Aorta (tissue), 5 donors: Measurements from ENCODE around the gene NFX1. TPM values are rescaled to one million over a fixed set of nuclear protein-coding genes. Genes with fewer than 3 reads are reported as not detected.
A peak's percentile ranks its signal among the peaks of the same experiment; 100 is the strongest.

Source experiments
- ATAC-seq: fragments of 200-7000 bp; cut with Tn5 transposase; one replicate; pipeline ENCODE4 v1.9.1; 2022; ENCODE audit warnings: moderate library complexity; ENCODE audit not compliant: low FRiP score
- DNase-seq, 2 donors: peaks; one replicate each; pipeline ENCODE4 v3.0.0-alpha.2; 2020
- H3K27ac ChIP-seq, 2 donors: one replicate each; pipeline ENCODE4 v1.5.1; 2013; ENCODE audit warnings: low read length in 2 of 2, mild to moderate bottlenecking in 2 of 2, moderate library complexity in 2 of 2, control low read depth in 1 of 2, inconsistent platforms in 1 of 2, low read depth in 1 of 2
- H3K27me3 ChIP-seq, 2 donors: one replicate each; pipeline ENCODE4 v1.6.1; 2013; ENCODE audit warnings: control low read depth in 1 of 2, low read length in 1 of 2, mild to moderate bottlenecking in 1 of 2, moderate library complexity in 1 of 2; ENCODE audit not compliant: insufficient read depth in 2 of 2, control insufficient read depth in 1 of 2
- H3K36me3 ChIP-seq, 2 donors: one replicate each; pipeline ENCODE4 v1.6.1; 2013; ENCODE audit warnings: control low read depth in 1 of 2, low read length in 1 of 2, mild to moderate bottlenecking in 1 of 2; ENCODE audit not compliant: insufficient read depth in 2 of 2, control insufficient read depth in 1 of 2
- H3K4me1 ChIP-seq, 2 donors: one replicate each; pipeline ENCODE4 v1.6.1; 2013; ENCODE audit warnings: low read length in 2 of 2, control low read depth in 1 of 2, mild to moderate bottlenecking in 1 of 2, moderate library complexity in 1 of 2; ENCODE audit not compliant: insufficient read depth in 2 of 2, control insufficient read depth in 1 of 2
- H3K4me3 ChIP-seq, 2 donors: one replicate each; pipeline ENCODE4 v1.5.1; 2013; ENCODE audit warnings: low read length in 2 of 2, control low read depth in 1 of 2, mild to moderate bottlenecking in 1 of 2
- H3K9me3 ChIP-seq: one replicate; pipeline ENCODE4 v1.6.1; 2013; ENCODE audit warnings: mild to moderate bottlenecking, low read length; ENCODE audit not compliant: control insufficient read depth
- WGBS, 2 donors: extraction: QIAGEN DNeasy Blood & Tissue Kit; methylation state at CpG; one replicate each; pipeline ENCODE4 v1.1.7; 2013; 5-methylcytosine and 5-hydroxymethylcytosine counted together
- intact Hi-C, 2 donors: fragments of 100-400 bp; cut with DNase I; formaldehyde crosslinking; loops; one replicate each; pipeline versions ENCODE4 v1.14.2 to v1.15.0; 2022
- polyA plus RNA-seq, 2 donors: library from polyadenylated mRNA; stranded (reverse); fragments of 200-250 nt; gene quantifications; one replicate each; pipeline ENCODE4 v1.2.3, GENCODE V29; 2013
- total RNA-seq, 2 donors: library from RNA; stranded (reverse); fragmentation: NEBNext Ultra II Directional; extraction: Animal tissue kit (Norgen Biotek cat#: 25700); gene quantifications; one replicate each; pipeline ENCODE4 v1.2.1, GENCODE V29; 2021
- donor health status: healthy with polysubstance abuse.
- donor health status: Bipolar disorder and iron deficiency.
- donor health status: DM: no; HTN: no; CAD: no.
- donor health status: DM: no; HTN: no; CAD: no.
- donor health status: DM: yes; HTN: yes; CAD: no.

Gene NFX1
- total and polyA plus RNA-seq, 4 donors = 21.4 to 38.3 (median 29.7) TPM

DNA sequence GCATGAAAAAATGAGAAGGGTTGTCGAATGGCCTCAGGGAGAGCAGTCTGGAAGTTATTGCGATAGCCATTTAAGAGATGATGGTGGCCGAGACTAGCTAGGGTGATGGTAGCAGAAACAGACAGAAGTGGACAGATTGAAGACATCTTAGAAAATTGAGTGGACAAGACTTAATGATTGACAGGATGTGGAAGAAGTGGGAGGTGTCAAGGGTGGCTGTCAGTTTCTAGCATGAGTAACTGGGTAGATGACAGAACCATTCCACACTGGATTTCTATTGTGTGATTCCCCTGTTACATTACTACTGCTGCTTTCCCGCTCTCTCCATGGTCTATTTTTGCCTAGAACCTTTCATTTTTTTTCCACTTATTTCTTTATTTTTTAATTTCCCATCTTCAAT lies 12.8 kb upstream of the NFX1 start:
- H3K4me3 ChIP-seq = no peak overlapping the region
- no peaks in the 10 kb centered on the region for H3K27me3 ChIP-seq
- H3K36me3 ChIP-seq = peaks cover 8 to 12% of the 10 kb centered on the region in 2 donors
- DNase-seq = no peak
- no peak for ATAC-seq
- 91 to 93% methylated on average over 4 of the region's 4 CpGs for WGBS, 2 donors
- H3K27ac ChIP-seq = no peak overlapping the region
- H3K4me1 ChIP-seq = no peaks in the 10 kb centered on the region
- H3K9me3 ChIP-seq = no peaks in the 10 kb centered on the region
- intact Hi-C loops = no loop called here

DNA sequence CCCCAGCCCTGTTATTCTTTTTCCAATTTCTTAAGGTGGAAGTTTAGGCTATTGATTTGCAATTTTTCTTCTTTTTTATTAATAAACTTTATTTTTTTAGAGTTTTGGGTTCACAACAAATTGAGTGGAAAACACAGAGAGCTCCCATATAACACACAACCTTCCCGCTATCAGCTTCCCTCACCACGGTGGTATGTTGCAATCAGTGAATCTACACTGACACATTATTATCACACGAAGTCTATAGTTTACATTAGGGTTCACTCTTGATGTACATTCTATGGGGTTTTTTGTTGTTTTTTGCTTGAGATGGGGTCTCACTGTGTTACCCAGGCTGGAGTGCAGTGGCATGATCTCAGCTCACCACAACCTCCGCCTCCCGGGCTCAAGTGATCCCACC lies 4.8 kb upstream of the NFX1 start:
- Histone ChIP-seq H3K27me3 (no peaks in the 10 kb centered on the region), H3K4me1 (no peaks in the 10 kb centered on the region), H3K9me3 (no peaks in the 10 kb centered on the region), H3K36me3 (peaks cover 0 to 4% of the 10 kb centered on the region in 2 donors), H3K27ac (no peak overlapping the region), H3K4me3 (no peak overlapping the region)
- WGBS, 2 donors = 90% methylated on average over 5 of the region's 5 CpGs
- ATAC-seq = no peak
- DNase-seq = no peak
- intact Hi-C loops = loop anchor here in 1 of 2 donors (10.0 kb wide), 1 partner anchor 179 kb away; no protein-coding TSS in a partner anchor

DNA sequence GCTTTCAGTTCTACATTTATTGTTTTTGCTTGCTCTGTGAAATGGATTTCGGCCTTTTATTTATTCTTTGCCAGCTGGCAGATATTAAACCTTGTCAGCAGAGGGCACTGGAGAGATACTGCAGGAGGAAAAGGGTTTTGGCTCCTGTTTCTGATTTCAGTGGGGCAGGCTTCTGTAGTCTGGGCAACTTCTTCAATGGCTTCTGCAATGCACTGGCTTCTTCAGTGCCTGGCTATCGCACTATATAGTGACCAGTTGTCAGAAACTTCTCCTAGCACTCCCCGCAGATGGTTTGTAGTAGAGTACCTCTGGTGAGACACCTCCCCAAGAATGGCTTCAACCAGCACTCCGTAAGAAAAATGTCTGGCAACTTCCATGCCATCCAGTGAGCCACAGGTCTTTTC lies 3.2 kb upstream of the NFX1 start:
- H3K4me3 ChIP-seq = no peak overlapping the region
- intact Hi-C loops = loop anchor here in 1 of 2 donors (10.0 kb wide), 1 partner anchor 178 kb away; no protein-coding TSS in a partner anchor
- DNase-seq (no peak), ATAC-seq (no peak)
- peaks cover 0 to under 1% of the 10 kb centered on the region in 2 donors for H3K4me1 ChIP-seq
- WGBS, 2 donors = 59 to 60% methylated on average over 4 of the region's 4 CpGs
- H3K27ac ChIP-seq = peak overlapping the region in 1 of 2 donors; percentile 42
- H3K27me3 ChIP-seq = no peaks in the 10 kb centered on the region
- H3K36me3 ChIP-seq = peaks cover 0 to 3% of the 10 kb centered on the region in 2 donors
- H3K9me3 ChIP-seq = no peaks in the 10 kb centered on the region

DNA sequence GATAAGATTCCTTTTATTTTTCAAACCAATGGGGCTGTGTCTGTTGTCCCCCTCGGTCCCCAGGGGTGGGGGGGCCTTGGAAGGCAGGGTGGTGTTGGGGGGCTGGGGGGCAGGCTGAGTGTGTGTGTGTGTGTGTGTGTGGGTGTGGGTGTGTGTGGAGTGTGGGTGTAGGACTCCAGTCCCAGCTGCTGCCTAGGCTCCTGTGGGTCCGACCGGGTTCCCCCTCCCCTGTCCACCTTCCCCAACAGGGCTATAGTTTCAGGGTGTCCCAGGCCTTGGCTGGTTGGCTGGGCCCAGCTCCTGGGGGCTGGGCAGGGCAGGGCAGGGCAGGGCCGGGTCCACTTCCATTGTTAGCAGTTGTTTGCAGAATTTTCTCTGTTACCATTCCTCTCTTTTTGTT lies 2.1 kb upstream of the NFX1 start:
- DNase-seq = no peak

DNA sequence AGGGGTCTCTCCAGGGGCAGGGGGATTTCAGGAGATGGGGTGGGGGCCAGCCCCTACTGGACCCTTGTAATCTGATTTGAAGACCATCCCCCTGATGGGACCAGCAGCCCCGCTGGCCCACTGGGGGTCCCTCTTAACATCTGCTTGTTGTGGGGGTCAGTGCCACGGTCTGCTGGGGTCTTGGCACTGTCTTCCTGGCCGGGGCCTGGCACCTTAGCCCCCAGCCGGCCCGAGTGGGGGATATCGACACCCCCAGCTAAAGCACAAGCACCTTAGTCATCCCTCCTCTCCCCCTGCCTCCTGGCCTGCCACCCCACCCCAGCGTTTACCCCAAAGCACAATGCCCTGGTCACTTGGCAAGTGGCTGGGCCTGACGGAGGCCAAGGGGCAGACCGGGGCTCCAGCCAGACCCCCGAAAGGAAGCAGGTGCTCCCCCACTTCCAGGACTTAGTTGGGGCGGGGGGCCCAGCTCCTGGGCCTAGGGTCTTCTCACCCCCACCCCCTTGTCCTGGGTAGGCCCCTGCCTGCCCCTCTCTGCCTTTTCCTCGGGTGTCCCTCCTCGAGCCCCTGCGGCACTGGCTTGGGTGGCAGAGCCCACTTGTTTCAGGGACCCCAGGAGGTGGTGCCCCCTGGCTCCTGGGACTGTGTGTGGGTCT lies 1.4 kb upstream of the NFX1 start:
- DNase-seq = no peak

More for the DNA sequence above, 2.1 kb upstream of the NFX1 start:
- Histone ChIP-seq H3K4me1 (peaks cover 0 to 3% of the 10 kb centered on the region in 2 donors), H3K27me3 (no peaks in the 10 kb centered on the region), H3K36me3 (peaks cover 0 to 3% of the 10 kb centered on the region in 2 donors), H3K9me3 (no peaks in the 10 kb centered on the region), H3K27ac (no peak overlapping the region), H3K4me3 (no peak overlapping the region)
- 74 to 89% methylated on average over 3 to 4 of the region's 4 CpGs for WGBS, 2 donors
- no peak for ATAC-seq
- intact Hi-C loops = loop anchor here in 1 of 2 donors (10.0 kb wide), 1 partner anchor 177 kb away; no protein-coding TSS in a partner anchor

DNA sequence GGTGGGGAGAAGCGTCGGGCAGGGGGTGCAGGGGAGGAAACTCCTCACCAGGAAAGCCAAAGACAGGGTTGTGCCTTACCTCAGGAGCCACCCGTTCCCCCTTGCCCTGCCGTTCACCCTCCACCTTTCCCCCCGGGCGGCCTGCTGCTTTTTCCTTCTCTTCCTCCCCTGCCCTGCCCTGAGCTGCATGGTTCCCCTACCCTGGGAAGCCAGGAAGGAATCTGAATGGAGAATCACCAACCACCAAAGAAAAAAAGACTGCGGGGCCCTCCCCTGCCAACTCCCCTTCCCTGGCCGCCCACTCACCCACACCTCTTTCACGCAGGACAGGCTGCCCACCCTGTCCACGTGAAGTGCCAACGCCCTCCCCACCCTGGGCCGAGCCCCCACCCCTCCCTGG lies 820 bp upstream of the NFX1 start:
- ATAC-seq (peak; percentile 36), DNase-seq (peak in 1 of 2 donors; percentile 75)
- Histone ChIP-seq H3K9me3 (no peaks in the 10 kb centered on the region), H3K4me1 (peaks cover 0 to 3% of the 10 kb centered on the region in 2 donors), H3K4me3 (no peak overlapping the region), H3K36me3 (no peaks in the 10 kb centered on the region), H3K27me3 (no peaks in the 10 kb centered on the region), H3K27ac (peak overlapping the region; percentile 33 to 61)
- 16 to 24% methylated on average over 8 to 12 of the region's 12 CpGs for WGBS, 2 donors
- intact Hi-C loops = loop anchor here in 1 of 2 donors (10.0 kb wide), 1 partner anchor 175 kb away; no protein-coding TSS in a partner anchor

More for the DNA sequence above, 1.4 kb upstream of the NFX1 start:
- H3K4me1 ChIP-seq = peaks cover 0 to 3% of the 10 kb centered on the region in 2 donors
- no peak overlapping the region for H3K27ac ChIP-seq
- no peaks in the 10 kb centered on the region for H3K27me3 ChIP-seq
- 84 to 85% methylated on average over 14 of the region's 14 CpGs for WGBS, 2 donors
- H3K9me3 ChIP-seq = no peaks in the 10 kb centered on the region
- intact Hi-C loops = loop anchor here in 1 of 2 donors (10.0 kb wide), 1 partner anchor 176 kb away; no protein-coding TSS in a partner anchor
- ATAC-seq = no peak
- H3K4me3 ChIP-seq = no peak overlapping the region
- H3K36me3 ChIP-seq = peaks cover 0 to 1% of the 10 kb centered on the region in 2 donors

DNA sequence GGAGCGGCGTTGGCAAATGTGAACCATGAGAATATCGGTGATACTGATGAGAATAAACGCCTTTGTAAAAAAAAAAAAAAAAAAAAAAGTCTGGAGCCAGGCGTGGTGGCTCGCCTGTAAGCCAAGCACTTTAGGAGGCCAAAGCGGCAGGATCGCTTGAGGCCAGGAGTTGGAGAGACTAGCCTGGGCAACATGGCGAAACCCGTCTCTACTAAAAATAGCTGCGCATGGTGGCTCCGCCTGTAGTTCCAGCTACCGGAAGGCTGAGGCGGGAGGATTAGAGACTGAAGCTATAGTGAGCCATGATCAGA lies 425 bp upstream of the NFX1 start:
- DNase-seq = no peak
- WGBS, 2 donors = 0% methylated on average over 14 of the region's 14 CpGs
- H3K27me3 ChIP-seq = no peaks in the 10 kb centered on the region
- no peak overlapping the region for H3K4me3 ChIP-seq
- intact Hi-C loops = loop anchor here in 1 of 2 donors (1.0 to 10.0 kb wide), 3 partner anchors 26 to 175 kb away; partner anchors contain the start of gene BAG1
- peak overlapping the region; percentile 61 to 76 for H3K27ac ChIP-seq
- H3K36me3 ChIP-seq = no peaks in the 10 kb centered on the region
- no peaks in the 10 kb centered on the region for H3K9me3 ChIP-seq
- H3K4me1 ChIP-seq = peaks cover 0 to 3% of the 10 kb centered on the region in 2 donors
- ATAC-seq = peak; percentile 66

DNA sequence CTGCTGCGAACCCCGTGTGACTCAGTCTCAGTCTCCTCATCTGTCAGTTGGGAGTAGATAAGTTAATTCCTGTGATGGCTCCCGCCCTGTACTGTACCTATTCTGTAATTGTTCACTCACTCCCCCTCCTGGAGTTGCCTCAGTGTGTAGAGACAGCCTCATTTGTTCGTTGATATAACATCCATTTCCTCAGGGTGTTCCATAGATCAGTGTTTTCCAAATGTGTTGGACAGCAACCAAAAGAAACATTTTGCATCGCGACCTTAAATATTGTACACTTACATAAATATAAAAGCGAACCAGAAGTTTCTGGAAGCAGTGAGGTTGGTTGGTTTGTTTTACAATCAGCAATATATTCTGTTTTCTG lies 698 bp downstream of the NFX1 start:
- no peak for DNase-seq
- H3K4me1 ChIP-seq = peaks cover 0 to 3% of the 10 kb centered on the region in 2 donors
- intact Hi-C loops = loop anchor here in 1 of 2 donors (5.0 kb wide), 1 partner anchor 36 kb away; no protein-coding TSS in a partner anchor
- no peaks in the 10 kb centered on the region for H3K27me3 ChIP-seq
- no peaks in the 10 kb centered on the region for H3K9me3 ChIP-seq
- 2% methylated on average over 7 of the region's 7 CpGs for WGBS, 2 donors
- ATAC-seq = no peak
- peak overlapping the region in 1 of 2 donors; percentile 90 for H3K27ac ChIP-seq
- H3K36me3 ChIP-seq = peaks cover 0 to 2% of the 10 kb centered on the region in 2 donors
- peak overlapping the region; percentile 67 to 77 for H3K4me3 ChIP-seq

DNA sequence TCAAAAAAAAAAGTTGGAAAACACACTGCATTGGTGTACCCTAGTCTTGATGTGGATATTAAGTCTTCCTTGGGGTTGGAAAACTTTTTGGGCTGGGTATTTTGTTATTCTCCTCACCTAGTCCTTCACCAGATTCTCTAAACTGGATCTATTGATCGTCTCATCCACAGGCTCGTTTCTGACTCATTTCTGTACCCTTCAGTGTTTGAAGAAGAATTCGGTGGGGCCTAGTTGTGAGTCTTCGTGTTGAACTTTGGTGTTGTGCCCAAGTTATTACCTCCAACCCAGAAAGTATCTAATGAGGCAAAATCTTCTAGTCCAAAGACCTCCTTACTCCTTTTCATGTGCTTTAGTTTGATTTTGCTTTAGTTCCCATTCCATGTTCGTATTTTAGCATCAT lies 1.6 kb downstream of the NFX1 start:
- DNase-seq (no peak), ATAC-seq (no peak)
- intact Hi-C loops = loop anchor here in 1 of 2 donors (5.0 kb wide), 1 partner anchor 35 kb away; no protein-coding TSS in a partner anchor
- Histone ChIP-seq H3K4me3 (no peak overlapping the region), H3K36me3 (peaks cover 0 to 2% of the 10 kb centered on the region in 2 donors), H3K27ac (no peak overlapping the region), H3K4me1 (peaks cover 0 to 3% of the 10 kb centered on the region in 2 donors), H3K9me3 (no peaks in the 10 kb centered on the region), H3K27me3 (no peaks in the 10 kb centered on the region)
- WGBS, 2 donors = 89 to 91% methylated on average over 5 of the region's 5 CpGs
